ENCODE data around the gene HSD17B8.

Gene HSD17B8

DNA sequence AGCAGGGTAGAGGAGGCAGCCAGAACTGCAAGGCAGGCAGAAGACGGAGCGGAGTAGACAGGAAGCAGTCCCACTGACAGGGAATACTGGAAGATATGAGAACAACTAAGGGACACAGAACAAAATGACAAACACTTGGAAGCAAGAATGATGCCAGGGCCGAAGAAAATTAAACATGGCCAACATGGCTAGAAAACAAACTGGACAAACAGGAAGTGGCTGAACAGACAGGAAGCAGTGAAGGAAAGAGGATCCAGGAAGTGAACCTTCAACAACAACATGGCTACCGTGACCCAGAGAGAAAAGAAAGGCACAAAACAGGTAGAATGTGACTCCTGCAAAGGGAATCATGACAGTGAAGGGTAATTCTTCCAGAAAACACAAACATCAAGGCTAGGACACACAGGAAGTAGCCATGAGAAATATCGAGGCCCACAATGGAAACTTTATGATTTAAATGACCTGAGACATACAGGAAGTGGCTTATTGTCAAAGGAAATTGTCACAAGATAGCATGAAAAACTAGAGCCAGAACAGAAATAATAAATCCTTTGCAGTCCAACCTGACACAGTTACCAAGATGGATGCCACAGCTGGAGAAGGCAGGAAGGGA is 21.3 kb upstream of the HSD17B8 start:
- H3K79me2 ChIP-seq (ENCODE audit: low read length): no peaks in the 10 kb centered on the region

DNA sequence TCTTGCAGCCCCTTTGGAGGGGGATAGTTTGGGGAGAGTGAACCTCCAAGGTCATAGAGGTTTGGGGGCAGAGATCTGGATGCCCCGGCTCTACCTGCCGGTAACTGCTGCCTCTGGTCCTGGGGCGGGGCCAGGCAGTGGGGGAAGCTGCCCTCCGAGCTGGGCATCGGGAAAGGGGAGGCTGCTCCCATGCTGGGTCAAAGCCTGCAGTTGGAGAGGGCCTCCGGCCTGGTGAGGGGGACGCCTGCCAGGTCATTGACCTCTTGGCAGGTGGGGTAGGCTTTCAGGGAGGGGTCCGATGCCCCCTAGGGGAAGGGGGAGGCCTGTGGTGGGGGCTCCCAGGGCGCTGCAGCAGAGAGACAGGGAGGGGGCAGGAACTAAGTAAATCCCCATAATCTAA is 19.3 kb upstream of the HSD17B8 start:
- Histone ChIP-seq H4K20me1 (ENCODE audit: insufficient read depth, low read length) (no peaks in the 10 kb centered on the region), H2AFZ (ENCODE audit: low read depth, low read length) (no peak overlapping the region), H3K79me2 (ENCODE audit: low read length) (no peaks in the 10 kb centered on the region), H3K27me3 (ENCODE audit: low read depth, low read length) (no peaks in the 10 kb centered on the region), H3K4me1 (ENCODE audit: low read length) (peaks cover 5% of the 10 kb centered on the region; the same call in 1 of the 2 replicates), H3K9ac (ENCODE audit: low read length) (no peak overlapping the region), H3K9me3 (ENCODE audit: insufficient read depth, low read length) (no peaks in the 10 kb centered on the region), H3K4me2 (ENCODE audit: low read length) (no peak overlapping the region), H3K4me3 (ENCODE audit: low read length) (no peak overlapping the region), H3K36me3 (replicated peaks; ENCODE audit: low read depth, low read length) (no peaks in the 10 kb centered on the region), H3K27ac (ENCODE audit: low read length) (no peak overlapping the region)
- no peak for TF ChIP-seq EZH2phosphoT487 (IDR thresholded peaks at IDR 0.05; ENCODE audit: low read depth)
- TF ChIP-seq, protein P1, sequence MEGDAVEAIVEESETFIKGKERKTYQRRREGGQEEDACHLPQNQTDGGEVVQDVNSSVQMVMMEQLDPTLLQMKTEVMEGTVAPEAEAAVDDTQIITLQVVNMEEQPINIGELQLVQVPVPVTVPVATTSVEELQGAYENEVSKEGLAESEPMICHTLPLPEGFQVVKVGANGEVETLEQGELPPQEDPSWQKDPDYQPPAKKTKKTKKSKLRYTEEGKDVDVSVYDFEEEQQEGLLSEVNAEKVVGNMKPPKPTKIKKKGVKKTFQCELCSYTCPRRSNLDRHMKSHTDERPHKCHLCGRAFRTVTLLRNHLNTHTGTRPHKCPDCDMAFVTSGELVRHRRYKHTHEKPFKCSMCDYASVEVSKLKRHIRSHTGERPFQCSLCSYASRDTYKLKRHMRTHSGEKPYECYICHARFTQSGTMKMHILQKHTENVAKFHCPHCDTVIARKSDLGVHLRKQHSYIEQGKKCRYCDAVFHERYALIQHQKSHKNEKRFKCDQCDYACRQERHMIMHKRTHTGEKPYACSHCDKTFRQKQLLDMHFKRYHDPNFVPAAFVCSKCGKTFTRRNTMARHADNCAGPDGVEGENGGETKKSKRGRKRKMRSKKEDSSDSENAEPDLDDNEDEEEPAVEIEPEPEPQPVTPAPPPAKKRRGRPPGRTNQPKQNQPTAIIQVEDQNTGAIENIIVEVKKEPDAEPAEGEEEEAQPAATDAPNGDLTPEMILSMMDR (IDR thresholded peaks at IDR 0.05; ENCODE audit: low read depth, low read length): no peak

More for the DNA sequence above, 21.3 kb upstream of the HSD17B8 start:
- Histone ChIP-seq H4K20me1 (ENCODE audit: insufficient read depth, low read length) (no peaks in the 10 kb centered on the region), H3K4me3 (ENCODE audit: low read length) (peak overlapping the region; percentile 18; the same call in 1 of the 2 replicates), H3K27me3 (ENCODE audit: low read depth, low read length) (no peaks in the 10 kb centered on the region), H3K4me1 (ENCODE audit: low read length) (peaks cover 5% of the 10 kb centered on the region; the same call in 1 of the 2 replicates), H3K9ac (ENCODE audit: low read length) (no peak overlapping the region), H3K36me3 (replicated peaks; ENCODE audit: low read depth, low read length) (no peaks in the 10 kb centered on the region), H3K27ac (ENCODE audit: low read length) (no peak overlapping the region), H3K4me2 (ENCODE audit: low read length) (0 out of 2 replicates have a peak overlapping the region, but pooled peaks have one; percentile 10), H3K9me3 (ENCODE audit: insufficient read depth, low read length) (no peaks in the 10 kb centered on the region), H2AFZ (ENCODE audit: low read depth, low read length) (peak overlapping the region; percentile 99)
- TF ChIP-seq EZH2phosphoT487 (IDR thresholded peaks at IDR 0.05; ENCODE audit: low read depth): no peak
- TF ChIP-seq, protein P1 (IDR thresholded peaks at IDR 0.05; ENCODE audit: low read depth, low read length): no peak

DNA sequence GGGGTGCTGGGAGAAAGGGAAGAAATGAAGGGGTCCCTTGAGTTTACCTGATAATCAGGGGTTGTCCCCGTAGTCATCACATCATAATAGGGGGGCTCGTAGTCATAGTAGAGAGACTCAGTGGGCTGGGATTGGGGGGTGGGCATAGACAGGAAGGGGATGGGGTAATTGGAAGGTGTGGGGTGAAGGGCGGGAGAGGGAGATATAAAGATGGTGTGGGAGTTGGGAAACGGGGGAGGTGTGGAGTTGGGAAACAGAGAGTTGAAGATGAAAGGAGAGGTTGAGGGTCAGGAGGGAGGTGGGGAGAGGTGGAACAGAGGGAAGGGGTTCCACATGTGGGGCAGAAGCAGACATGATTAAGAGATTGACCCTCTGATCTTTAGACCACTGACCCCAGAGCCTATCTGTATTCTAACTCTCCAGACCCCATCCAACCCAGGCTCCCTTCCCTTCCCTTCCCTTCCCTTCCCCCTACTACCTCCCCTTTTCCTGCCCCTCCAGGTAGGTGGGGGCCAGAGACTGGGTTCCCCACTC is 18.7 kb upstream of the HSD17B8 start:
- Histone ChIP-seq H3K27ac (ENCODE audit: low read length) (no peak overlapping the region), H4K20me1 (ENCODE audit: insufficient read depth, low read length) (no peaks in the 10 kb centered on the region), H3K4me3 (ENCODE audit: low read length) (no peak overlapping the region), H2AFZ (ENCODE audit: low read depth, low read length) (no peak overlapping the region), H3K27me3 (ENCODE audit: low read depth, low read length) (no peaks in the 10 kb centered on the region), H3K36me3 (replicated peaks; ENCODE audit: low read depth, low read length) (no peaks in the 10 kb centered on the region), H3K9ac (ENCODE audit: low read length) (no peak overlapping the region), H3K4me1 (ENCODE audit: low read length) (peaks cover 5% of the 10 kb centered on the region; the same call in 1 of the 2 replicates), H3K4me2 (ENCODE audit: low read length) (no peak overlapping the region), H3K9me3 (ENCODE audit: insufficient read depth, low read length) (no peaks in the 10 kb centered on the region), H3K79me2 (ENCODE audit: low read length) (no peaks in the 10 kb centered on the region)
- TF ChIP-seq, protein P1 (IDR thresholded peaks at IDR 0.05; ENCODE audit: low read depth, low read length): no peak
- no peak for TF ChIP-seq EZH2phosphoT487 (IDR thresholded peaks at IDR 0.05; ENCODE audit: low read depth)

DNA sequence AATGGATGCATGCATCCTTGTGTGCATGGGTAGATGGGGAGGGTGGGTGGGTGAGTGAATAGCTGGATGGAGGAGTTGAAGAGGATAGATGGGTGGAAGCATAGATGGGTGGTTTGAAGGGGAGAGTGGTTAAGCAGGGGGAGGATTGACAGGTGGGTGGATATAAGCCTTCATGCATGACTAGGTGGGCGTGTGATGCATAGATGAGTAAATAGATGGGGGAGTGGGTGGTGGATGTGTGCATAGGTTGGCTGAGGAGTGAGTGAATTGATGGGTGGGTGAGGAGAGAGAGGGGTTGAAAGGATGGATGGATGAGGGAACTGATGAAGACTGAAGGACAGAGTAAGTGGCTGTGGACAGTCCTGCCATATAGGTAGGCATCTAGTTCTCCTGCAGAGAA is 16.6 kb upstream of the HSD17B8 start:
- TF ChIP-seq, protein P1 (IDR thresholded peaks at IDR 0.05; ENCODE audit: low read depth, low read length): no peak
- no peak for TF ChIP-seq EZH2phosphoT487 (IDR thresholded peaks at IDR 0.05; ENCODE audit: low read depth)
- Histone ChIP-seq H3K4me1 (ENCODE audit: low read length) (peaks cover 5% of the 10 kb centered on the region; the same call in 1 of the 2 replicates), H2AFZ (ENCODE audit: low read depth, low read length) (no peak overlapping the region), H3K79me2 (ENCODE audit: low read length) (no peaks in the 10 kb centered on the region), H3K36me3 (replicated peaks; ENCODE audit: low read depth, low read length) (no peaks in the 10 kb centered on the region), H3K4me2 (ENCODE audit: low read length) (no peak overlapping the region), H3K27ac (ENCODE audit: low read length) (no peak overlapping the region), H4K20me1 (ENCODE audit: insufficient read depth, low read length) (no peaks in the 10 kb centered on the region), H3K4me3 (ENCODE audit: low read length) (no peak overlapping the region), H3K9me3 (ENCODE audit: insufficient read depth, low read length) (no peaks in the 10 kb centered on the region), H3K27me3 (ENCODE audit: low read depth, low read length) (no peaks in the 10 kb centered on the region), H3K9ac (ENCODE audit: low read length) (no peak overlapping the region)
